Measurements from ENCODE around the gene PIPOX. TPM values are rescaled to one million over a fixed set of nuclear protein-coding genes. Genes with fewer than 3 reads are reported as not detected.

The PIPOX gene
- total and polyA plus RNA-seq, 2 of the 8 experiments (the other 6 are each of a cell fraction or from before 2014, with no cell fraction given) = 57.2 to 99.6 TPM

GRCh38 chr17:29021226-29021625 lies 21.7 kb upstream of the PIPOX start:
- Histone ChIP-seq H3K4ac (replicated peaks; ENCODE audit: insufficient read length, low read depth, low read length) (no peak overlapping the region), H2BK12ac (ENCODE audit: low read depth, low read length) (no peak overlapping the region; the same call in 1 of the 2 replicates), H2BK15ac (ENCODE audit: low read length) (no peak overlapping the region), H3K4me3 (ENCODE audit: extremely low read depth in 1 of 4, insufficient read depth in 2 of 4, low read depth in 3 of 4, low read length in 4 of 4) (no peak overlapping the region), H2AFZ (ENCODE audit: low read length) (no peak overlapping the region), H4K20me1 (replicated peaks in 1 of 2; ENCODE audit: control insufficient read depth in 1 of 2, insufficient read depth in 2 of 2, low read length in 2 of 2) (no peaks in the 10 kb centered on the region), H4K8ac (ENCODE audit: extremely low read depth, insufficient read depth, low read length) (no peak overlapping the region), H4K91ac (replicated peaks; ENCODE audit: insufficient read length, low read length) (no peak overlapping the region), H2BK5ac (ENCODE audit: low read depth, low read length) (no peak overlapping the region), H2AK5ac (ENCODE audit: low read depth, low read length) (no peak overlapping the region; the same call in 1 of the 2 replicates), H2BK120ac (replicated peaks; ENCODE audit: low read depth, low read length) (no peak overlapping the region), H3K56ac (replicated peaks; ENCODE audit: insufficient read length, low read depth, low read length) (no peak overlapping the region), H3K79me2 (ENCODE audit: control insufficient read depth in 1 of 2, insufficient read depth in 2 of 2, low read length in 2 of 2) (no peaks in the 10 kb centered on the region), H3K23ac (ENCODE audit: insufficient read length) (no peak overlapping the region), H3K36me3 (ENCODE audit: control insufficient read depth in 2 of 4, insufficient read depth in 4 of 4, low read length in 3 of 4) (no peaks in the 10 kb centered on the region), H3K4me1 (replicated peaks in 1 of 4; ENCODE audit: control insufficient read depth in 3 of 4, insufficient read depth in 4 of 4, low read length in 3 of 4) (peaks cover 20 to 37% (median 31%) of the 10 kb centered on the region in 4 experiments), H3K27me3 (replicated peaks in 1 of 4; ENCODE audit: control insufficient read depth in 3 of 4, extremely low read depth in 1 of 4, insufficient read depth in 3 of 4, low read length in 3 of 4) (peaks cover 0 to 3% (median 0%) of the 10 kb centered on the region in 4 experiments; a peak in 3 of 7 replicates), H3K4me2 (ENCODE audit: insufficient read depth in 1 of 2, low read depth in 2 of 2, low read length in 2 of 2) (no peak overlapping the region), H3K9ac (replicated peaks in 1 of 4; ENCODE audit: extremely low read depth in 1 of 4, low read depth in 3 of 4, low read length in 3 of 4) (no peak overlapping the region), H2BK20ac (ENCODE audit: low read length) (no peak overlapping the region), H4K5ac (ENCODE audit: insufficient read length, low read depth, low read length) (no peak overlapping the region), H3K9me3 (ENCODE audit: insufficient read depth in 2 of 2, low read depth in 1 of 2, low read length in 1 of 2) (no peaks in the 10 kb centered on the region), H3K18ac (ENCODE audit: extremely low read depth, low read length) (no peak overlapping the region), H3K27ac (ENCODE audit: low read depth, low read length) (no peak overlapping the region), H3K23me2 (ENCODE audit: low read depth, low read length) (no peaks in the 10 kb centered on the region), H3K79me1 (ENCODE audit: low read depth, low read length) (no peaks in the 10 kb centered on the region), H3K14ac (ENCODE audit: insufficient read length) (no peak overlapping the region)
- no peak for DNase-seq (ENCODE audit: low read depth in 1 of 2, low spot score in 2 of 2)
- no peak for FAIRE-seq
- WGBS, 2 experiments (ENCODE audit: extremely low coverage in 1 of 2, insufficient coverage in 1 of 2, insufficient read length in 1 of 2, insufficient replicate concordance in 2 of 2, low coverage in 1 of 2, low lambda C conversion rate in 2 of 2, missing lambda C conversion rate in 1 of 2) = 95% methylated on average over 7 of the region's 7 CpGs; no CpG with 5 or more reads in 1 of the 2 experiments
- TF ChIP-seq SIN3A (conservative IDR thresholded peaks at IDR 0.05 in 1 of 2, IDR thresholded peaks at IDR 0.05 in 1 of 2; ENCODE audit: low read depth in 1 of 2, low read length in 2 of 2) = no peak
- TF ChIP-seq RFX5 (IDR thresholded peaks at IDR 0.05; ENCODE audit: borderline replicate concordance, low read depth, low read length) = no peak
- no peak for TF ChIP-seq TBP (IDR thresholded peaks at IDR 0.05; ENCODE audit: low read depth, low read length)
- no peak for TF ChIP-seq BCL11A (IDR thresholded peaks at IDR 0.05; ENCODE audit: low read depth in 2 of 2, low read length in 2 of 2)
- TF ChIP-seq GABPA (IDR thresholded peaks at IDR 0.05; ENCODE audit: borderline replicate concordance, insufficient read depth, low read length) = no peak
- TF ChIP-seq ATF3 (IDR thresholded peaks at IDR 0.05; ENCODE audit: insufficient read depth, low read depth, low read length) = no peak
- no peak for TF ChIP-seq JUND (IDR thresholded peaks at IDR 0.05; ENCODE audit: low read length)
- TF ChIP-seq SP1 (IDR thresholded peaks at IDR 0.05; ENCODE audit: low read depth, low read length) = no peak
- TF ChIP-seq HDAC2 (IDR thresholded peaks at IDR 0.05; ENCODE audit: borderline replicate concordance in 1 of 2, low read depth in 2 of 2, low read length in 2 of 2) = no peak
- TF ChIP-seq SRF (IDR thresholded peaks at IDR 0.05; ENCODE audit: low read depth, low read length) = no peak
- TF ChIP-seq YY1 (IDR thresholded peaks at IDR 0.05; ENCODE audit: low read depth, low read length) = no peak
- CTCF ChIA-PET (ENCODE audit: partially characterized antibody) = interaction anchor here (1.1 to 9.0 kb wide), 5 partner anchors 17 to 94 kb away, joined by 3 to 105 read pairs (median 13); no protein-coding TSS in a partner anchor
- POLR2A ChIA-PET (ENCODE audit: partially characterized antibody) = interaction anchor here (3.8 to 4.7 kb wide), 2 partner anchors 12 to 16 kb away, joined by 21 to 47 read pairs; partner anchors contain the start of gene SEZ6
